ENCODE results near the gene RBM45.
"Not testable (repeated sequence)": the region's sequence is repeated elsewhere in the genome, so short reads cannot be mapped to it uniquely, and the experiment has no call there.

Gene RBM45

DNA sequence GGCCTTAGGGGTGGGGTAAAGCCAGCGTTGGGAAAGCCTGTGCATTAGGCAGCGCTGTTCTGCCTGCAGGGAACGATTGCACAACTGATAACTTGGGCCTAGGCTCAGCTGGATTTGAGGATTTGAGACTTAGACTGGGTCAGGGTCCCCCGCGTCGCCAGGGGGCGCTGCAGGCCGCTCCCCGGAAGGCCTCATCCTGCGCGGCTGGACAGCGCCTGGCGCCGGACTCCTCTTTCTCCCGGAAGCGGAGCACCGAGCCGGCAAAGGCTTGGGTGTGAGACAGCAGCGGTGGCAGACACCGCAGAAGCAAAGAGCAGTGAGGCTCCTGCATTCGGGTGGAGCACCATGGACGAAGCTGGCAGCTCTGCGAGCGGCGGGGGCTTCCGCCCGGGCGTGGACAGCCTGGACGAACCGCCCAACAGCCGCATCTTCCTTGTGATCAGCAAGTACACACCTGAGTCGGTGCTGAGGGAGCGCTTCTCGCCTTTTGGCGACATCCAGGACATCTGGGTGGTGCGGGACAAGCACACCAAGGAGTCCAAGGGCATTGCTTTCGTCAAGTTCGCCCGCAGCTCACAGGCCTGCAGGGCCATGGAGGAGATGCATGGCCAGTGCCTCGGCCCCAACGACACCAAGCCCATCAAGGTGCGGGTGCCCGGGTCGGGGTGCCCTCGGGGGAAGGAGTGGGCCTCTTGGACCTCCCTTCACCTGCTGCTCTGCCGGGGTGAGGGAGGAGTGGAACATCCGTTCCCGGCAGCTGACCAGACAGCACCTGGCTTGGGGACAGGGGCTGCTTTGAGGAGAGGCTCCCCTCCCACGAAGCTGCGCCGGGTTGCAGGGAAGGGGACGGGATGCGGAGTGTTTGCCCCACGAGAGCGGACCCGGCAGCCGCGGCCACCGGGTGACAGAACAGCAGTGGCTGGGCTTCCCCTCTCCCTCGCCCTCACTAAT lies at the start of gene RBM45:
Gene RBM45 (plus strand): TSS at position 236 of the 951 bp plus-strand sequence. CDS start 110 bp downstream, at position 346.
- DNase-seq: peak; percentile 82 to 89

- no peak for DNase-seq
Measured at GRCh38 chr2:178066324-178066723, 45.9 kb upstream of the RBM45 start.

- no peak for DNase-seq
Measured at GRCh38 chr2:178066890-178067669, 45.2 kb upstream of the RBM45 start.

- DNase-seq: no peak
Measured at GRCh38 chr2:178068823-178069454, 43.3 kb upstream of the RBM45 start.

GRCh38 chr2:178069551-178069950 lies 42.7 kb upstream of the RBM45 start:
- DNase-seq: no peak

GRCh38 chr2:178070824-178071223 lies 41.4 kb upstream of the RBM45 start:
- DNase-seq: no peak

GRCh38 chr2:178072000-178072382 lies 40.2 kb upstream of the RBM45 start:
- DNase-seq: no peak

GRCh38 chr2:178072383-178073301 lies 39.6 kb upstream of the RBM45 start, which contains the start of gene PDE11A:
Gene PDE11A (minus strand): TSS chr2:178072777. CDS start chr2:178072437, 340 bp downstream.
- DNase-seq: peak in 1 of 2 donors; percentile 19

DNA sequence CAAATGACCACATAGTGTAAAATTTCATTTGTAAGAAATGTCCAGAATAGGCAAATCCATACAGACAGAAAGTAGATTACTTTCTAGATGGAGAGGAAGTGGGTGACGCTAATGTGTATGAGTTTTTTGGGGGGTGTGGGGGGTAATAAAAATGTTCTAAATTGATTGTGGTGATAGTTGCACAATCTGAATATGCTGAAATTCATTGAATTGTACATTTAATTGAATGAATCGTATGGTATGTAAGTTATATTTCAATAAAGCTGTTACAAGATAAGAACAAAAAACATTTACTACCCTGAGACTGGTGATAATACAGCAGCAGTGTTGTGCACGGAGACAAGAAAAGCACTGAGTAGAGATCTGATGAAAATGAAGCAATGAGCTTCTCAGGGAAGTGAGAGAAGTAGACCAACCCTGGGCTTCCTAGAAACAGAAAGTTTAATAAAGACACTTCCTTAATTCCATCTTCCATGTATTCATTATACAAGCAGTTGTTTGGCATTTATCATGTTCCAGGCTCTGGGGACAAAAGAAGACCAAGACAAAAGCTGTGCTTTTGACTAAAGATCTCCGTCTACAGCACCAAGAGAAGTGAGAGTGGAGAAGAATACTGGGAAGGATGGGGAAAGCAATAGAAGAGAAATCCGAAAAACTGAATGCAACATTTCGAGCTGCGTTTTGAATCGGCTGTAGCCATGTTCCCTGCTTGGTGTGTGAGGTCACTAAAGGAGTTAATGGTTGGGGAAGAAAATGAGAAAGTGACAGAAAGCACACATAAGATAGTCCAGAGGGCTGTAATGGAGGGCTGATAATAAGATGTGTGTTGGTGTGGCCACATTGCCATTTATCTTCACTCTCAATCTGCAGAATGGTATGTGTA lies 37.9 kb upstream of the RBM45 start:
- DNase-seq: no peak

DNA sequence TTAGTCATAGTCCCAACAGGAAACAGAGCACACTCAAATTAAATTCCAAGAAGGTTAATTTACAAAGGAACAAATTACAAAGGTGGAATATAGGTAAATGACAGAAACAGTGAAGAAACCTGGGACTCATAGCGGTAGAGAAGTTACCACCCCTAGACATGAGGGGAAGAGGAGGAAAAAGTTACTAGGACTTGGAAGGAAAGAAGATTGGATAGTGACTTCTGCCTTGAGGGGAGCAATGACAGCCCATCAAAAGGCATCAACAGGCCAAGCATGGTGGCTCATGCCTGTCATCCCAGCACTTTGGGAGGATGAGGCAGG lies 37.3 kb upstream of the RBM45 start:
- DNase-seq: no peak

GRCh38 chr2:178076130-178076529 lies 36.1 kb upstream of the RBM45 start:
- no peak for DNase-seq

GRCh38 chr2:178079279-178079678 lies 33.0 kb upstream of the RBM45 start:
- not testable (repeated sequence) for DNase-seq

- no peak for DNase-seq
Measured at GRCh38 chr2:178082408-178083045, 29.7 kb upstream of the RBM45 start.

DNA sequence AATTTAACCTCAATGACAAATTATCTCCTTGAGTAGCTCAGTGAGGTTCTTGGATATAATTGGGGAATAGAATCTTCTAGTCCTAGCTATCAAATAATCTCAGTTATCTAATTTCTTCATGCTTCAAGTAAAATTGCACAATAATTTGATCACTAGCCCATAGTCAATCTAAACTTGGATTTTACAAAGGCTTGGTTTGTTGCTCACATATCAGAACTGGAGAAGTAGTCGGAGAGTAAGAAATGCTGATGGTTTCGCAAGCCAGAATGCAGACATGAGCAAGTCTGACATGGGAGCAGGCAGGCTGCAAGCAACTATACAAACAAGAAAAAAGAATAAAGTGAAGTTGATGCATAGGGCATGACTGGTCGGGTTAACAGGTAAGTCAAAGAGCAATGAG lies 28.0 kb upstream of the RBM45 start:
- no peak for DNase-seq

GRCh38 chr2:178088774-178089270 lies 23.4 kb upstream of the RBM45 start:
- no peak for DNase-seq

DNA sequence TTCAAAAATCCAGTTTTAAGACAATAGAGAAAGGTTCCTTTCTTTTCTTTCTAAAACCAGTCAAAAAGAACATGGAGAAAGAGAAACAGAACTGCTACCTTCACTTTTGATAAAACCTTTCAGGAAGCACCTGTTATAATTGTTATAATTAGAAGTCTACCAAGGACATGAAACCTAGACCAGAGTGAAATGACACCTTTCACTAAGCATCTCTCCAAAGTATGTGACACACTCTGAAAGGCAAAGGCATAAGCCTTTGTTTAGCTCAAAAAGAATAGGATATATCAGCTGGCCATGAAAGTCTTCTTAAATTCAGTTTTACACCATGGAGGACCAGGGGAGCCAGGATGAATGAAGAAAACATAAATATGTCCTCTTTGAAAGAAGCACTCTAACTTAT lies 18.8 kb upstream of the RBM45 start:
- no peak for DNase-seq

DNA sequence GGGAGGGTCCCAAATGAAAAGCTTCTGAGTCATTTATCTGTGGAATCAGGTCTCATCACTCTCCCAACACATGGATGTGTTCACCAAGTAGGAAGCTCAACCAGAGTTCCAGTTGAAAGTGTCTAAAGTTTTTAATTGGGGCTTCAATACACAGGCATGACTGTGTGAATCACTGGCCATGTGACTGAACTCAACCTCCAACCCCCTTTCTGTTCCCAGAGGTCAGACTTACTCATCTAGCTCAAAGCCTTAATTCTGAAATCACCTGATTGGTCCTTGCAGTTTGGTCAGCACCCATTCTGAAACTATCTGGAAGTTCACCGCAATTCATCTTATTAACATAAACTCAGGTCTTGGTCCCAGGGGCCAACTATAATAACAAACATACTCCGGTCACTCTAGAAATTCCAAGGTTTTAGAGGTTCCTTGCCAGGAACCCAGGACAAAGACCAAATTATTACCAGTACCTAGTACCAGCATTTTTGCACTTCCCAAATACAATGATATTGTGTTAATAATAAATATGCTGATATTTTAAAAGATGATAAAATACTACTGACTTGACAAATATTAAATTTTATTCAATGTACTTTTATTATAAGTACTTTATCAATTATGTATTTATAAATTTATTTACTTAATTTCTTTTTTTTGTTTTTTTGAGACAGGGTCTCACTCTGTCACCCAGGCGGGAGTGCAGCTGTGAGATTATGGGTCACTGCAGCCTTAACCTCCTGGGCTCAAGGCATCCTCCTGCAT lies 10.7 kb upstream of the RBM45 start:
- DNase-seq: no peak

GRCh38 chr2:178105566-178105965 lies 6.7 kb upstream of the RBM45 start:
- DNase-seq: no peak

GRCh38 chr2:178106053-178106452 lies 6.2 kb upstream of the RBM45 start:
- DNase-seq: no peak

- DNase-seq: no peak
Measured at GRCh38 chr2:178108176-178108575, 4.1 kb upstream of the RBM45 start.

Data from hippocampal formation (tissue), 2 donors.